ENCODE results near the gene CLIP4. TPM values are rescaled to one million over a fixed set of nuclear protein-coding genes. Genes with fewer than 3 reads are reported as not detected.

The CLIP4 gene
- total RNA-seq, 2 experiments from 2014 or later, result not detected

- no peaks in the 10 kb centered on the region for H3K79me2 ChIP-seq (ENCODE audit: insufficient read depth, low read depth, low read length)
- no peaks in the 10 kb centered on the region for H3K9me2 ChIP-seq (ENCODE audit: insufficient read depth, low read length)
- ChIA-PET CTCF (ENCODE audit: unreplicated experiment) (interaction anchor here (0.5 kb wide), 1 partner anchor 408 kb away, joined by 3 read pairs; no protein-coding TSS in a partner anchor), POLR2A (no interaction called here)
- no peak overlapping the region for H3K4me3 ChIP-seq (ENCODE audit: low read depth, low read length, poor library complexity, severe bottlenecking)
- H3K9me3 ChIP-seq (ENCODE audit: low read length), result no peaks in the 10 kb centered on the region
- no peaks in the 10 kb centered on the region for H4K20me1 ChIP-seq (ENCODE audit: insufficient read depth, low read length)
- no peak for TF ChIP-seq EZH2phosphoT487 (IDR thresholded peaks at IDR 0.05; ENCODE audit: borderline replicate concordance, low read depth, low read length)
- TF ChIP-seq CTCF (conservative IDR thresholded peaks at IDR 0.05; ENCODE audit: low read length), result no peak
- H3K27ac ChIP-seq (ENCODE audit: low read depth, low read length, poor library complexity, severe bottlenecking), result no peak overlapping the region
- intact Hi-C loops (cut with micrococcal nuclease; ENCODE audit: unreplicated experiment), result no loop called here
- no peak for DNase-seq (ENCODE audit: low spot score)
- H3K36me3 ChIP-seq (ENCODE audit: insufficient read depth, low read length), result no peaks in the 10 kb centered on the region
- H2AFZ ChIP-seq (ENCODE audit: low read length), result no peak overlapping the region
- H3K4me1 ChIP-seq (ENCODE audit: insufficient read depth, low read length, poor library complexity, severe bottlenecking), result no peaks in the 10 kb centered on the region
- BruUV-seq (replicated peaks), result no TSS peak
- H3K4me2 ChIP-seq (ENCODE audit: low read length), result no peak overlapping the region
Observed at GRCh38 chr2:29232041-29232440, 116.8 kb downstream of the CLIP4 start.

- CTCF ChIA-PET (ENCODE audit: unreplicated experiment), result no interaction called here
- H3K4me1 ChIP-seq (ENCODE audit: insufficient read depth, low read length, poor library complexity, severe bottlenecking), result no peaks in the 10 kb centered on the region
Observed at GRCh38 chr2:29233428-29233827, 118.2 kb downstream of the CLIP4 start.

More at GRCh38 chr2:29233428-29233827, 118.2 kb downstream of the CLIP4 start:
- Histone ChIP-seq H3K4me2 (ENCODE audit: low read length) (no peak overlapping the region), H3K79me2 (ENCODE audit: insufficient read depth, low read depth, low read length) (no peaks in the 10 kb centered on the region), H3K36me3 (ENCODE audit: insufficient read depth, low read length) (no peaks in the 10 kb centered on the region), H2AFZ (ENCODE audit: low read length) (no peak overlapping the region), H3K9me3 (ENCODE audit: low read length) (no peaks in the 10 kb centered on the region), H3K27ac (ENCODE audit: low read depth, low read length, poor library complexity, severe bottlenecking) (no peak overlapping the region), H3K9me2 (ENCODE audit: insufficient read depth, low read length) (no peaks in the 10 kb centered on the region), H3K4me3 (ENCODE audit: low read depth, low read length, poor library complexity, severe bottlenecking) (no peak overlapping the region), H4K20me1 (ENCODE audit: insufficient read depth, low read length) (no peaks in the 10 kb centered on the region)
- no TSS peak for BruUV-seq (replicated peaks)
- DNase-seq (ENCODE audit: low spot score), result no peak
- intact Hi-C loops (cut with micrococcal nuclease; ENCODE audit: unreplicated experiment), result no loop called here
- TF ChIP-seq CTCF (conservative IDR thresholded peaks at IDR 0.05; ENCODE audit: low read length), result no peak
- no peak for TF ChIP-seq EZH2phosphoT487 (IDR thresholded peaks at IDR 0.05; ENCODE audit: borderline replicate concordance, low read depth, low read length)
- POLR2A ChIA-PET, result no interaction called here

Measured in OCI-LY7 (cell line).